ENCODE data around the gene CD1B.

DNA sequence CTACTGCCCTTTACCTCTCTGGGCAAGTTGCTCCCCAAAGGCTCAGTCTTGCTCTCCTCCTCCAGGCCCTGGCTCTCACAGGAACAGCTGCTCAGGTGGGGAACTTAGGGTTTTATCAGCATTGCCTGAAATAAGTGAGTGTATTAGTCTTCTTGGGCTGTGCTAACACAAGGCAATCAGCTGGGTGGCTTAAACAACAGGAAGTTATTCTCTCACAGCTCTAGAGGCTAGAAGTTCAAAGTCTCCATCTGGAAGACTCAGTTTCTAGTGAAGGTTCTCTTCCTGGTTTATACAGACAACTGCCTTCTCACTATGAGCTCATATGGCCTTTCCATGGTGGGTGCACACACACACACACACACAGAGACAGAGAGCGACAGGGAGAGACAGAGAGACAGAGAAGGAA lies 44.4 kb downstream of the CD1B start:
- TF ChIP-seq, protein P1, sequence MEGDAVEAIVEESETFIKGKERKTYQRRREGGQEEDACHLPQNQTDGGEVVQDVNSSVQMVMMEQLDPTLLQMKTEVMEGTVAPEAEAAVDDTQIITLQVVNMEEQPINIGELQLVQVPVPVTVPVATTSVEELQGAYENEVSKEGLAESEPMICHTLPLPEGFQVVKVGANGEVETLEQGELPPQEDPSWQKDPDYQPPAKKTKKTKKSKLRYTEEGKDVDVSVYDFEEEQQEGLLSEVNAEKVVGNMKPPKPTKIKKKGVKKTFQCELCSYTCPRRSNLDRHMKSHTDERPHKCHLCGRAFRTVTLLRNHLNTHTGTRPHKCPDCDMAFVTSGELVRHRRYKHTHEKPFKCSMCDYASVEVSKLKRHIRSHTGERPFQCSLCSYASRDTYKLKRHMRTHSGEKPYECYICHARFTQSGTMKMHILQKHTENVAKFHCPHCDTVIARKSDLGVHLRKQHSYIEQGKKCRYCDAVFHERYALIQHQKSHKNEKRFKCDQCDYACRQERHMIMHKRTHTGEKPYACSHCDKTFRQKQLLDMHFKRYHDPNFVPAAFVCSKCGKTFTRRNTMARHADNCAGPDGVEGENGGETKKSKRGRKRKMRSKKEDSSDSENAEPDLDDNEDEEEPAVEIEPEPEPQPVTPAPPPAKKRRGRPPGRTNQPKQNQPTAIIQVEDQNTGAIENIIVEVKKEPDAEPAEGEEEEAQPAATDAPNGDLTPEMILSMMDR (IDR thresholded peaks at IDR 0.05) = no peak
- no peak for TF ChIP-seq ZFX (IDR thresholded peaks at IDR 0.05; ENCODE audit: borderline replicate concordance)
